ENCODE measurements around the gene SMAD7.

DNA sequence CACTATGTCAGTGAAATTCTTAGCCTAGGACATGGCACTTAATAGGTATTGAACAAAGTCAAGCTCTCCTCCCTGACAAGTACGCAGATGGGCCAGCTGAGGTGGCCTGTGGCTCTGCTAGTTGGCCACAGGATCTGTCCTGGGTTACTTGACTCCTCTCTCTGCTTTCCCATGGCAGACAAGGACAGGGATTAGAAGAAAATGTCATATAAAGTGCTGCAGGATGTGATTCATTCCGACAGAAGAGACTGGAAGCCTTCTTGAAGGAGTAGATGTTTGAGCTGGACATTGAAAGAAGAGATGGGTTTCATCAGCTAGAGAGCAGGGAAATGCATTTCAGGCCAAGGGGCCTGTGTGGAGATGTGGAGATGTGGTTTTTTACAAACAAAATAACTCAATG, 46.7 kb downstream of the SMAD7 start:
- TF ChIP-seq POLR2A (IDR thresholded peaks at IDR 0.05) = no peak
- TF ChIP-seq, protein P1, sequence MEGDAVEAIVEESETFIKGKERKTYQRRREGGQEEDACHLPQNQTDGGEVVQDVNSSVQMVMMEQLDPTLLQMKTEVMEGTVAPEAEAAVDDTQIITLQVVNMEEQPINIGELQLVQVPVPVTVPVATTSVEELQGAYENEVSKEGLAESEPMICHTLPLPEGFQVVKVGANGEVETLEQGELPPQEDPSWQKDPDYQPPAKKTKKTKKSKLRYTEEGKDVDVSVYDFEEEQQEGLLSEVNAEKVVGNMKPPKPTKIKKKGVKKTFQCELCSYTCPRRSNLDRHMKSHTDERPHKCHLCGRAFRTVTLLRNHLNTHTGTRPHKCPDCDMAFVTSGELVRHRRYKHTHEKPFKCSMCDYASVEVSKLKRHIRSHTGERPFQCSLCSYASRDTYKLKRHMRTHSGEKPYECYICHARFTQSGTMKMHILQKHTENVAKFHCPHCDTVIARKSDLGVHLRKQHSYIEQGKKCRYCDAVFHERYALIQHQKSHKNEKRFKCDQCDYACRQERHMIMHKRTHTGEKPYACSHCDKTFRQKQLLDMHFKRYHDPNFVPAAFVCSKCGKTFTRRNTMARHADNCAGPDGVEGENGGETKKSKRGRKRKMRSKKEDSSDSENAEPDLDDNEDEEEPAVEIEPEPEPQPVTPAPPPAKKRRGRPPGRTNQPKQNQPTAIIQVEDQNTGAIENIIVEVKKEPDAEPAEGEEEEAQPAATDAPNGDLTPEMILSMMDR (IDR thresholded peaks at IDR 0.05) = no peak

Data from vagina (tissue), 2 donors.